Vagina (tissue), 2 donors: ENCODE measurements around the gene LDB2. TPM values are rescaled to one million over a fixed set of nuclear protein-coding genes. Genes with fewer than 3 reads are reported as not detected.
A peak's percentile ranks its signal among the peaks of the same experiment; 100 is the strongest.

Experiments used
- DNase-seq, 2 donors: peaks; one replicate each; pipeline ENCODE4 v3.0.0-alpha.2; 2017; ENCODE audit errors: extremely low spot score in 2 of 2
- H3K27ac ChIP-seq: fragments of 200-600 bp; sonication (generic); one replicate; pipeline ENCODE4 v1.5.1; 2019
- H3K27me3 ChIP-seq: fragments of 200-600 bp; sonication (generic); one replicate; pipeline ENCODE4 v1.5.1; 2019
- H3K36me3 ChIP-seq, 2 donors: fragments of 200-600 bp; sonication (generic); one replicate each; pipeline ENCODE4 v1.5.1; 2017 to 2019
- H3K4me1 ChIP-seq: fragments of 200-600 bp; sonication (generic); one replicate; pipeline ENCODE4 v1.5.1; 2019
- H3K4me3 ChIP-seq, 2 donors: fragments of 200-600 bp; sonication (generic); 1 replicate in 1 of 2; 2 replicates in 1 of 2; pipeline ENCODE4 v1.5.1; 2016 to 2019
- H3K9me3 ChIP-seq: fragments of 200-600 bp; sonication (generic); one replicate; pipeline ENCODE4 v1.5.1; 2019
- CTCF ChIP-seq, 3 experiments: fragments of 450-650 bp in 2 of 3; fragments of 200-600 bp in 1 of 3; sonication (generic) in 1 of 3; IDR thresholded peaks; one replicate each; pipeline ENCODE4 v1.5.1; 2017 to 2019; ENCODE audit warnings: antibody characterized with exemption in 3 of 3, mild to moderate bottlenecking in 2 of 3, moderate library complexity in 2 of 3
- POLR2A ChIP-seq, 2 donors: fragments of 450-650 bp; IDR thresholded peaks; one replicate each; pipeline ENCODE4 v1.6.1; 2017; ENCODE audit warnings: antibody characterized with exemption in 2 of 2, mild to moderate bottlenecking in 2 of 2, moderate library complexity in 2 of 2
- POLR2AphosphoS5 ChIP-seq, 2 donors: sonication (generic); formaldehyde crosslinking; IDR thresholded peaks; one replicate each; pipeline ENCODE4 v1.9.0; 2017; ENCODE audit warnings: antibody characterized with exemption in 2 of 2, mild to moderate bottlenecking in 2 of 2, low read depth in 1 of 2; ENCODE audit not compliant: insufficient read depth in 1 of 2
- intact Hi-C: fragments of 100-400 bp; cut with DNase I; formaldehyde crosslinking; loops from one replicate; pipeline ENCODE4 v1.15.1; 2023
- total RNA-seq: library from RNA; depleted of rRNA; stranded (reverse); fragments of >200 nt; gene quantifications from one replicate; pipeline ENCODE4 v1.2.3, GENCODE V29; 2016

The LDB2 gene
- total RNA-seq, 1 donor from 2014 or later, result 70.0 TPM

- Histone ChIP-seq H3K9me3 (no peaks in the 10 kb centered on the region), H3K27ac (no peak overlapping the region), H3K4me1 (no peaks in the 10 kb centered on the region), H3K27me3 (no peaks in the 10 kb centered on the region), H3K36me3 (no peaks in the 10 kb centered on the region), H3K4me3 (no peak overlapping the region)
- intact Hi-C loops, result no loop called here
- TF ChIP-seq POLR2AphosphoS5 (IDR thresholded peaks at IDR 0.05; ENCODE audit: insufficient read depth in 1 of 2, low read depth in 1 of 2) (no peak), POLR2A (IDR thresholded peaks at IDR 0.05) (no peak), CTCF (IDR thresholded peaks at IDR 0.05) (no peak)
- no peak for DNase-seq
Measured at GRCh38 chr4:16555156-16555555, 343.3 kb downstream of the LDB2 start.

GRCh38 chr4:16550531-16550930 lies 347.9 kb downstream of the LDB2 start:
- Histone ChIP-seq H3K27ac (no peak overlapping the region), H3K36me3 (no peaks in the 10 kb centered on the region), H3K4me1 (no peaks in the 10 kb centered on the region), H3K9me3 (no peaks in the 10 kb centered on the region), H3K4me3 (no peak overlapping the region), H3K27me3 (no peaks in the 10 kb centered on the region)
- TF ChIP-seq POLR2A (IDR thresholded peaks at IDR 0.05) (no peak), POLR2AphosphoS5 (IDR thresholded peaks at IDR 0.05; ENCODE audit: insufficient read depth in 1 of 2, low read depth in 1 of 2) (no peak), CTCF (IDR thresholded peaks at IDR 0.05) (no peak)
- peak in 1 of 2 donors; percentile 20 for DNase-seq
- intact Hi-C loops, result no loop called here

GRCh38 chr4:16545656-16546055 lies 352.8 kb downstream of the LDB2 start:
- no peak for DNase-seq

GRCh38 chr4:16544869-16545268 lies 353.6 kb downstream of the LDB2 start:
- Histone ChIP-seq H3K36me3 (no peaks in the 10 kb centered on the region), H3K27ac (no peak overlapping the region), H3K4me3 (no peak overlapping the region), H3K4me1 (no peaks in the 10 kb centered on the region), H3K9me3 (no peaks in the 10 kb centered on the region), H3K27me3 (no peaks in the 10 kb centered on the region)
- no peak for DNase-seq
- intact Hi-C loops, result no loop called here
- TF ChIP-seq CTCF (IDR thresholded peaks at IDR 0.05) (no peak), POLR2A (IDR thresholded peaks at IDR 0.05) (no peak), POLR2AphosphoS5 (IDR thresholded peaks at IDR 0.05; ENCODE audit: insufficient read depth in 1 of 2, low read depth in 1 of 2) (no peak)

More at GRCh38 chr4:16545656-16546055, 352.8 kb downstream of the LDB2 start:
- H3K4me3 ChIP-seq, result no peak overlapping the region
- H3K4me1 ChIP-seq, result no peaks in the 10 kb centered on the region
- TF ChIP-seq POLR2AphosphoS5 (IDR thresholded peaks at IDR 0.05; ENCODE audit: insufficient read depth in 1 of 2, low read depth in 1 of 2) (no peak), CTCF (IDR thresholded peaks at IDR 0.05) (no peak), POLR2A (IDR thresholded peaks at IDR 0.05) (no peak)
- no peak overlapping the region for H3K27ac ChIP-seq
- intact Hi-C loops, result no loop called here
- H3K9me3 ChIP-seq, result no peaks in the 10 kb centered on the region
- H3K27me3 ChIP-seq, result no peaks in the 10 kb centered on the region
- no peaks in the 10 kb centered on the region for H3K36me3 ChIP-seq

GRCh38 chr4:16544251-16544721 lies 354.2 kb downstream of the LDB2 start:
- H3K27ac ChIP-seq, result no peak overlapping the region
- no peak for TF ChIP-seq POLR2A (IDR thresholded peaks at IDR 0.05)
- TF ChIP-seq CTCF (IDR thresholded peaks at IDR 0.05), result no peak
- TF ChIP-seq POLR2AphosphoS5 (IDR thresholded peaks at IDR 0.05; ENCODE audit: insufficient read depth in 1 of 2, low read depth in 1 of 2), result peak; percentile 7 to 64

More at GRCh38 chr4:16544251-16544721, 354.2 kb downstream of the LDB2 start:
- Histone ChIP-seq H3K27me3 (no peaks in the 10 kb centered on the region), H3K36me3 (no peaks in the 10 kb centered on the region), H3K4me3 (no peak overlapping the region), H3K4me1 (no peaks in the 10 kb centered on the region), H3K9me3 (no peaks in the 10 kb centered on the region)
- intact Hi-C loops, result no loop called here
- DNase-seq, result peak in 1 of 2 donors; percentile 98
